Suprapubic skin (tissue), 4 donors: Measurements from ENCODE around the gene SLC1A5. TPM values are rescaled to one million over a fixed set of nuclear protein-coding genes. Genes with fewer than 3 reads are reported as not detected.

Source experiments
- DNase-seq, 2 donors: peaks; one replicate each; pipeline ENCODE4 v3.0.0-alpha.2; 2019; ENCODE audit warnings: low spot score in 2 of 2
- H3K27ac ChIP-seq: fragments of 200-600 bp; sonication (generic); one replicate; pipeline ENCODE4 v1.5.1; 2019
- H3K27me3 ChIP-seq: fragments of 200-600 bp; sonication (generic); one replicate; pipeline ENCODE4 v1.5.1; 2019
- H3K36me3 ChIP-seq: fragments of 200-600 bp; sonication (generic); one replicate; pipeline ENCODE4 v1.5.1; 2019
- H3K4me1 ChIP-seq: fragments of 200-600 bp; sonication (generic); one replicate; pipeline ENCODE4 v1.5.1; 2019
- H3K4me3 ChIP-seq: fragments of 200-600 bp; sonication (generic); one replicate; pipeline ENCODE4 v1.5.1; 2019; ENCODE audit warnings: mild to moderate bottlenecking
- H3K9me3 ChIP-seq: fragments of 200-600 bp; sonication (generic); one replicate; pipeline ENCODE4 v1.5.1; 2019
- EP300 ChIP-seq: sonication (generic); formaldehyde crosslinking; IDR thresholded peaks from one replicate; pipeline ENCODE4 v1.6.1; 2017; ENCODE audit warnings: antibody characterized with exemption
- POLR2A ChIP-seq, 2 donors: fragments of 450-650 bp; IDR thresholded peaks; one replicate each; pipeline ENCODE4 v1.6.1; 2017; ENCODE audit warnings: antibody characterized with exemption in 2 of 2, mild to moderate bottlenecking in 2 of 2, moderate library complexity in 2 of 2
- POLR2AphosphoS5 ChIP-seq, 3 donors: sonication (generic); formaldehyde crosslinking; IDR thresholded peaks; one replicate each; pipeline ENCODE4 v1.6.1; 2017; ENCODE audit warnings: antibody characterized with exemption in 3 of 3
- WGBS: methylation state at CpG from one replicate; pipeline ENCODE4 v1.1.5; 2018; 5-methylcytosine and 5-hydroxymethylcytosine counted together
- total RNA-seq, 4 donors: library from RNA; depleted of rRNA; stranded (reverse); fragments of >200 nt; gene quantifications; one replicate each; pipeline ENCODE4 v1.1.0, GENCODE V29; 2016
- TF ChIP-seq, protein P1 (sequence below), 2 donors: fragments of 200-600 bp in 1 of 2; fragments of 450-650 bp in 1 of 2; sonication (generic) in 1 of 2; IDR thresholded peaks; one replicate each; pipeline ENCODE4 v1.5.1; 2016 to 2019; ENCODE audit warnings: antibody characterized with exemption in 2 of 2, mild to moderate bottlenecking in 1 of 2, moderate library complexity in 1 of 2

Gene SLC1A5
- total RNA-seq, 4 donors from 2014 or later = 79.4 to 191 (median 131) TPM

DNA sequence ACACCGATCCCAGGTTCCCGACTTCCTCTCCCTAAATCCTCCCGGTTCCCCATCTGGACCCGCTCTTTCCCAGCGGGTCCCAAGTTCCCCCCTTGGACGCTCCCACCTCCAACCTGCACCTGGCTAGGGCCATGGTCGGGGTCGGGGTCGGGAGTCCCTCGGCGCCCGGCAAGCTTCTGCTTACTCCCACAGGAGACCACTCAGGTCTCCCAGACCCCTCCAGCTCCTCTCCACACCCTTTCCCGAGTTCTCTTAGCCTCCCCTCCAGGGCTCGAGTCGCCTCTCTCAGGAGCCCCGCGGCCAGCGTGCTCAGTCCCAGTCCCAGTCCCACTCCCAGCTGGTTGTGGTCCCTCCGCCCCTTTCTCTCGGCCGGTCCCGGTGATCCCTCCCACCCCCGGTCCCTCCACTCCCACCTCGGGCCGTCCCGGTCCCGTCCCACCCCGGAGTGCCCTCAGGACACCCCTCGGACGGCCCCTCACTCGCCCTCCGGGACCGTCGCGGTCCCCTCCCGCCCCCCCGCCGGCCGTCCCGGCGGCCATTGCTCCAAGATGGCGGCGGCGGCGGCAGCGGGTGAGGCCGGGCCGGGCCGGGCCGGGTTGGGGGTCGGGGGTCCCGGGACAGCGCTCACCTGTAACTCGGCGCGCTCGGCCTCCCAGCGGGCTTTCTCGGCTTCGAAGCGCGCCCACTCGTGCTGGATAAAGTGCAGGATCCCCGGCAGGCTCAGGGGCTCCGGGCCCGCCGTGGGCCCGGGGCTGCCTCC lies 42.7 kb downstream of the SLC1A5 start, which contains the start of gene FKRP:
TSS of gene FKRP (plus strand) at position 537 of the 760 bp plus-strand sequence. CDS start 9,394 bp downstream, outside the sequence.
- TF ChIP-seq POLR2A (IDR thresholded peaks at IDR 0.05) (no peak), EP300 (no peak), POLR2AphosphoS5 (IDR thresholded peaks at IDR 0.05) (no peak)
- TF ChIP-seq, protein P1, sequence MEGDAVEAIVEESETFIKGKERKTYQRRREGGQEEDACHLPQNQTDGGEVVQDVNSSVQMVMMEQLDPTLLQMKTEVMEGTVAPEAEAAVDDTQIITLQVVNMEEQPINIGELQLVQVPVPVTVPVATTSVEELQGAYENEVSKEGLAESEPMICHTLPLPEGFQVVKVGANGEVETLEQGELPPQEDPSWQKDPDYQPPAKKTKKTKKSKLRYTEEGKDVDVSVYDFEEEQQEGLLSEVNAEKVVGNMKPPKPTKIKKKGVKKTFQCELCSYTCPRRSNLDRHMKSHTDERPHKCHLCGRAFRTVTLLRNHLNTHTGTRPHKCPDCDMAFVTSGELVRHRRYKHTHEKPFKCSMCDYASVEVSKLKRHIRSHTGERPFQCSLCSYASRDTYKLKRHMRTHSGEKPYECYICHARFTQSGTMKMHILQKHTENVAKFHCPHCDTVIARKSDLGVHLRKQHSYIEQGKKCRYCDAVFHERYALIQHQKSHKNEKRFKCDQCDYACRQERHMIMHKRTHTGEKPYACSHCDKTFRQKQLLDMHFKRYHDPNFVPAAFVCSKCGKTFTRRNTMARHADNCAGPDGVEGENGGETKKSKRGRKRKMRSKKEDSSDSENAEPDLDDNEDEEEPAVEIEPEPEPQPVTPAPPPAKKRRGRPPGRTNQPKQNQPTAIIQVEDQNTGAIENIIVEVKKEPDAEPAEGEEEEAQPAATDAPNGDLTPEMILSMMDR (IDR thresholded peaks at IDR 0.05) = no peak
- Histone ChIP-seq H3K27ac (peak within 1 kb of the TSS; percentile 89), H3K36me3 (no peaks in the 10 kb centered on the region), H3K9me3 (no peaks in the 10 kb centered on the region), H3K4me3 (peak within 1 kb of the TSS; percentile 86), H3K27me3 (no peaks in the 10 kb centered on the region), H3K4me1 (peaks cover 49% of the 10 kb centered on the region)
- DNase-seq = no peak
- WGBS = under 1% methylated on average over 29 of the region's 68 CpGs

DNA sequence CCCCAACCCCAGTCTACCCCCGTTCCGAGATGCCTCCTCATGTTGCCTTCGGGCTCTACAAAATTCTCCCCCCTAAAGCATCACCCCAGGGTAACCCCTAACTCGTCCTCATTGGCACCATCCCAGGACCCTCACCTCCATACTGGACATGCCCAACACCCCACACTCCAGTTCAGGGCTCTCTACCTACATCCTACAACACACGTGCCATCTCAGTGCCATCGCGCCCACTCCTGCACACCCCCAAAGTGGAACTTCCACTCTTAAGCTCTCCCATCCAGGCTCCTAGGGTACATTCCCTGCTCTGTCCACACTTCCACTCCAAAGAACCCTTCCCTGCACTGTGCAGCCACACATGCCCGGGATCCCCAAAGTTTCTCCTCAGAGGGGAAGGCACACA lies 43.4 kb downstream of the SLC1A5 start:
- Histone ChIP-seq H3K4me1 (peaks cover 49% of the 10 kb centered on the region), H3K4me3 (peak overlapping the region; percentile 86), H3K36me3 (no peaks in the 10 kb centered on the region), H3K27me3 (no peaks in the 10 kb centered on the region), H3K27ac (no peak overlapping the region), H3K9me3 (no peaks in the 10 kb centered on the region)
- 12% methylated on average over 8 of the region's 8 CpGs for WGBS
- TF ChIP-seq POLR2AphosphoS5 (IDR thresholded peaks at IDR 0.05) = no peak
- TF ChIP-seq POLR2A (IDR thresholded peaks at IDR 0.05) = no peak
- no peak for TF ChIP-seq EP300
- TF ChIP-seq, protein P1 (IDR thresholded peaks at IDR 0.05) = no peak
- no peak for DNase-seq

DNA sequence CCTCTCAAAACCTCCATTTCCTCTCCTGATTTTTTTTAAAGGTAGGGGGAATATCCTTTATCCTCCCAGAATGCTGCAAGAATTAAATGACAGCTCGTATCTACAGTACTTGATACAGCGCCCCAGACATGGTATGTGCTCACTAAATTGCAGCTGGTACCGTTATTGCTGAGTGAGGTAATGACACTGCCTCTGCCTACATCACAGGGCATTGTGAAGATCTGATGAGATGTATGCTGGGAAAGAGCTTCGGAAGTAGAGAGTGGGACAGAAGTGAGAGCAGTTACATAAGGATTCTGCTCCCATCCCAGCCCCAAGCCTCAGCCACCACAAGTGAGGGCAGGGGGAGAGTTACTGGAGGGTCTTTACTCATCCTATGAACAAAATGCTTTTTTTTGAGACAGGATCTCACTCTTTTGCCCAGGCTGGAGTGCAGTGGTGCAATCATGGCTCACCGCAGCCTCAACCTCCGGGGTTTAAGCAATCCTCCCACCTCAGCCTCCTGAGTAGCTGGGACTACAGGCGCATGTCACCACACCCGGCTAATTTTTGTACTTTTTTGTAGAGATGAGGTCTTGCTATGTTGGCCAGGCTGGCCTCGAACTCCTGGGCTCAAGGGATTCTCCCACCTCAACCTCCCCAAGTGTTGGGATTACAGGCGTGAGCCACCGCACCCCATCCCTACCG lies 44.2 kb downstream of the SLC1A5 start:
- TF ChIP-seq POLR2A (IDR thresholded peaks at IDR 0.05) (no peak), POLR2AphosphoS5 (IDR thresholded peaks at IDR 0.05) (no peak), EP300 (no peak)
- TF ChIP-seq, protein P1 (IDR thresholded peaks at IDR 0.05) = no peak
- Histone ChIP-seq H3K4me1 (peaks cover 58% of the 10 kb centered on the region), H3K4me3 (peak overlapping the region; percentile 86), H3K36me3 (no peaks in the 10 kb centered on the region), H3K27me3 (no peaks in the 10 kb centered on the region), H3K27ac (no peak overlapping the region), H3K9me3 (no peaks in the 10 kb centered on the region)
- WGBS = 79% methylated on average over 12 of the region's 12 CpGs
- DNase-seq = no peak

DNA sequence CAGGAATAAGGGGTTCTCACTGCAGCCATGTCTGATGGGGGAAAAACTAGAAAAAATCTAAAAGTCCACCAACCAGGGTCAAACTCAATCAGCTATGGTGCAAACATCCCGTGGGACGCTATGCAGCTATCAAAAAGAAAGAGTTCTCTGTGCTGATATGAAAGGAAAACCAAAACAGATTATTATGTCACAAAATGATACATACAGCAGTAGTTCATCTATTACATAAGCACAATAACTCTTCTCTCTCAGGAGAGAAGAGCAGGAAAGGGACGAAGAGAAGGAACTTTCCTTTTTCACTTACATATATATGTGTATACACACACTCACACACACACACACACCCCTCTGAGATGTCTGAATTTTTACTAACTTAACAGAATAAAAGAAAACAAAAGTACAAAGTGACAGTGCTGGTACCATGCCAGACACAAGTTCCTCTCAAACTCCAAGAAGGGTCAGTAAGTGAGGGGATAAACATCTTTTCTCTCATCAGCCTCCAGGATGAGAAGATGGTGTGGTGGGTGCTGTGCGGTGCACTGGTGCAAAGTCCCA lies 45.4 kb downstream of the SLC1A5 start:
- H3K27ac ChIP-seq = no peak overlapping the region
- no peak for TF ChIP-seq POLR2AphosphoS5 (IDR thresholded peaks at IDR 0.05)
- no peak for TF ChIP-seq POLR2A (IDR thresholded peaks at IDR 0.05)
- TF ChIP-seq, protein P1 (IDR thresholded peaks at IDR 0.05) = no peak
- TF ChIP-seq EP300 = no peak
- no peak overlapping the region for H3K4me3 ChIP-seq
- H3K27me3 ChIP-seq = no peaks in the 10 kb centered on the region
- 68% methylated on average over 4 of the region's 4 CpGs for WGBS
- no peak for DNase-seq
- H3K9me3 ChIP-seq = no peaks in the 10 kb centered on the region
- peaks cover 8% of the 10 kb centered on the region for H3K36me3 ChIP-seq
- peaks cover 60% of the 10 kb centered on the region for H3K4me1 ChIP-seq

DNA sequence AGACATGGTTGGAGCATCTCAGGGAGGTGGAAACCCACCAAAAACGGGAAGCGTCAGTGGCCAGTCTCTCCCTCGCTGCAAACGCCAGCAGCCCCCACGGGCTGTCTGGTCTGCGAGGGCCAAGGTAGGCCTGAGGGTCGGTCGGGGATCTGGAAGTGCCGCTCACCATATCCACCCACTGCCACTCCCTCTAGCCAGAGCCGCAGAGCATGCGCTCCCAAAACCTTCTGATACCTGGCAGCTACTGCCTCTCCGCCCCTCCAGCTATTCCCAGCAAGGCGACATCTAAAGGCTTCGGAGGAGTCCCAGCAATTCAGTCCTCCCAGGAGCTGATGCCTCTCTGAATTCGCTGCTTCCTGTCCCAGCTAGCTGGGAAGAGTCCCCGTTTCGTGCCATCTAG lies 46.9 kb downstream of the SLC1A5 start:
- DNase-seq = no peak
- Histone ChIP-seq H3K36me3 (peaks cover 23% of the 10 kb centered on the region), H3K27me3 (no peaks in the 10 kb centered on the region), H3K9me3 (no peaks in the 10 kb centered on the region), H3K27ac (no peak overlapping the region), H3K4me1 (peaks cover 54% of the 10 kb centered on the region), H3K4me3 (no peak overlapping the region)
- TF ChIP-seq, protein P1 (IDR thresholded peaks at IDR 0.05) = no peak
- no peak for TF ChIP-seq POLR2AphosphoS5 (IDR thresholded peaks at IDR 0.05)
- WGBS = 86% methylated on average over 12 of the region's 17 CpGs
